22Rv1 (cell line): ENCODE measurements around the gene ATN1.

ENCODE experiments used
- ZFX ChIP-seq: fragments of 450-650 bp; IDR thresholded peaks from 2 replicates; pipeline ENCODE4 v1.6.1; 2017; ENCODE audit warnings: antibody characterized with exemption, borderline replicate concordance
- TF ChIP-seq, protein P1 (sequence below): fragments of 450-650 bp; IDR thresholded peaks from 2 replicates; pipeline ENCODE4 v1.5.1; 2017; ENCODE audit warnings: mild to moderate bottlenecking

DNA sequence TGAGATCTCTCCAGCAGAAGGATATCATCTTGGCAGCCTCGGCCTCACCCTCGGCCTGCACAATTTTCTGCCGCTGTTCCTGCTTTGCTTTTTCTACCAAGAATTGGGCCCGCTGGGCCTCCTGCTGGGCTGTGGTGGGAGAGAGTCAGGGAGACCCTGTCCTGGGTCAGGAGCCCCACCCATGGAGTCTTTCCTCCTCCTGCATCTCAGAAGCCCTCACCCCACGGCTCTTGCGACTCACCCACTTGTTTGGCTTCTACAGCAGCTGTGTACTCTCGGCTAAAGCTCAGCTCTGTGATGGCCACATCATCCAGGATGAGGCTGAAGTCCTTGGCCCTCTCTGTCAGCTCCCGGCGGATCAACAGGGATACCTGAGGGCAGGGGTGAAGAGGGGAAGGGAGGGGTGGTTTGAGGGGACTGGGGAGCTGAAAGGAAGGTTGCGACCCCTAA, 39.9 kb downstream of the ATN1 start:
- TF ChIP-seq, protein P1, sequence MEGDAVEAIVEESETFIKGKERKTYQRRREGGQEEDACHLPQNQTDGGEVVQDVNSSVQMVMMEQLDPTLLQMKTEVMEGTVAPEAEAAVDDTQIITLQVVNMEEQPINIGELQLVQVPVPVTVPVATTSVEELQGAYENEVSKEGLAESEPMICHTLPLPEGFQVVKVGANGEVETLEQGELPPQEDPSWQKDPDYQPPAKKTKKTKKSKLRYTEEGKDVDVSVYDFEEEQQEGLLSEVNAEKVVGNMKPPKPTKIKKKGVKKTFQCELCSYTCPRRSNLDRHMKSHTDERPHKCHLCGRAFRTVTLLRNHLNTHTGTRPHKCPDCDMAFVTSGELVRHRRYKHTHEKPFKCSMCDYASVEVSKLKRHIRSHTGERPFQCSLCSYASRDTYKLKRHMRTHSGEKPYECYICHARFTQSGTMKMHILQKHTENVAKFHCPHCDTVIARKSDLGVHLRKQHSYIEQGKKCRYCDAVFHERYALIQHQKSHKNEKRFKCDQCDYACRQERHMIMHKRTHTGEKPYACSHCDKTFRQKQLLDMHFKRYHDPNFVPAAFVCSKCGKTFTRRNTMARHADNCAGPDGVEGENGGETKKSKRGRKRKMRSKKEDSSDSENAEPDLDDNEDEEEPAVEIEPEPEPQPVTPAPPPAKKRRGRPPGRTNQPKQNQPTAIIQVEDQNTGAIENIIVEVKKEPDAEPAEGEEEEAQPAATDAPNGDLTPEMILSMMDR, result no peak
- no peak for TF ChIP-seq ZFX
